ENCODE measurements around the gene VDR.
A peak's percentile ranks its signal among the peaks of the same experiment; 100 is the strongest.

Gene VDR

DNA sequence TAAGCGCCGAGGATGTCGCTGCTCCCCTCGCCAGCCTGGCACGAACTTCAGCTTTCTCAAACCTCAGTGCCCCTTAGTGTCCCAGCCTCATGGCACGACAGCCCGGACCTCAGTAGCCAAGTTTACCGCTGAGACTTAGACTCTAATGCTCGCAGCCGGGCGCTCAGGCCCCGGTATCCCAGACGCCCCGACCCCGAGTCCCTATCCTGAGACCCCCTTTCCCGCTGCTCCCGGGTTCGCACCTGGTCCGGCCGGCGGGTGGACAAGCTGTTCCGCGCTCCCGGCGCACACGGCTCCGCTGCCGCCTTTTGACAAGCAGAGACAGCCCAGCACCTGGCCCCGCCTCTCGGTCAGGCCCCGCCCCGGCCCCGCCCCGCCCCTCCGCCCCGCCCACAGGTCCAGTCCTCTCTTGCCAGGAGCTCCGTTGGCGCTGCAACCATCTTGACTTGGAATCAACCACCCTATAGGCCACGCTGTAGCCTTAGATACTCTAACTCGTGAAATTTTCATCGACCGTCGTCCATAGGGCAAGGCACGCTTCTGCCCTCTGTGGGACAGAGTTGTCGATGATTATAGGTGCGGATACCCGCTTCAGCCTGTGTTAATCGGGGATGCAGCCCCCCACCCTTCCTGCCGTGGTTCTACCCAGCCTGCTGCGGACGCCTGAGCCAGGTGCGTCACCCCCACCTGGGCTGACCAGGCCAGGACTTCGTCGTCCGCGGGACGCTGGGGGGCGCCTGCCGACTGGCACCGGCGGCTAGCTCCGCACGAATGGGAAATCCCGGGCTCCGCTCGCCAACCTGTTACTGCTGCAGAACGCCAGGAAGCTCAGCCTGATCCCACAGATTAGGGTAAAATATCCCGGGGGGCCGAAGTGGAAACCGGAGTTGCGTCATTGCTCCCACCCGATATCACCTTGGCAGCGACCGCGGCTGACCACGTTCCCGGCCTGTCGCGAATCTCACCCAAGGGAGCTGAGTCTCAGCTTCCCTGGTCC lies at the start of gene VDR:
VDR (minus strand) TSS at position 282 of the 997 bp plus-strand sequence. CDS start 25,881 bp downstream, outside the sequence.
- DNase-seq: peak; percentile 73

GRCh38 chr12:47954058-47954457 lies 49.3 kb upstream of the VDR start:
- no peak for DNase-seq

- DNase-seq: no peak
Observed at GRCh38 chr12:47950856-47951468, 46.2 kb upstream of the VDR start.

GRCh38 chr12:47949441-47950341 lies 44.9 kb upstream of the VDR start:
- peak; percentile 43 for DNase-seq

DNA sequence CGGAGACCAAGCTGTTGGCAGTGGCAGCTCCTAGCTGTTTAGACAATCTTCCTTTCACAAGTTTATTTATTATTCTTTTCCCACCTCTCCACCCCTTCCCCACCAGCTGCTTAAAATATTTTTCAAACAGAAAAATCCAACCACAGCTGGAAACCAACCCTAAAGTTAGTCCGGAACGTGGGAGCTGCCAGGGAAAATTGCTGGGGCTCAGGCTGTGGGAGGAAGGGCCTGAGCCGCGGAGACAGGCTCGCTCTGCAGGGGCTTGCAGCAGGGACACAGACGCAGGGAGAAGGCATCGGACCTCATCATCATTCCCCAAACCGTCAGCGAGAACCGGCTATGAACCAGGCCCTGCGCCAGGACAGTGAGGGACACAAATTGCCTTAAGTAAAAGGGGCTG lies 42.5 kb upstream of the VDR start:
- no peak for DNase-seq

DNA sequence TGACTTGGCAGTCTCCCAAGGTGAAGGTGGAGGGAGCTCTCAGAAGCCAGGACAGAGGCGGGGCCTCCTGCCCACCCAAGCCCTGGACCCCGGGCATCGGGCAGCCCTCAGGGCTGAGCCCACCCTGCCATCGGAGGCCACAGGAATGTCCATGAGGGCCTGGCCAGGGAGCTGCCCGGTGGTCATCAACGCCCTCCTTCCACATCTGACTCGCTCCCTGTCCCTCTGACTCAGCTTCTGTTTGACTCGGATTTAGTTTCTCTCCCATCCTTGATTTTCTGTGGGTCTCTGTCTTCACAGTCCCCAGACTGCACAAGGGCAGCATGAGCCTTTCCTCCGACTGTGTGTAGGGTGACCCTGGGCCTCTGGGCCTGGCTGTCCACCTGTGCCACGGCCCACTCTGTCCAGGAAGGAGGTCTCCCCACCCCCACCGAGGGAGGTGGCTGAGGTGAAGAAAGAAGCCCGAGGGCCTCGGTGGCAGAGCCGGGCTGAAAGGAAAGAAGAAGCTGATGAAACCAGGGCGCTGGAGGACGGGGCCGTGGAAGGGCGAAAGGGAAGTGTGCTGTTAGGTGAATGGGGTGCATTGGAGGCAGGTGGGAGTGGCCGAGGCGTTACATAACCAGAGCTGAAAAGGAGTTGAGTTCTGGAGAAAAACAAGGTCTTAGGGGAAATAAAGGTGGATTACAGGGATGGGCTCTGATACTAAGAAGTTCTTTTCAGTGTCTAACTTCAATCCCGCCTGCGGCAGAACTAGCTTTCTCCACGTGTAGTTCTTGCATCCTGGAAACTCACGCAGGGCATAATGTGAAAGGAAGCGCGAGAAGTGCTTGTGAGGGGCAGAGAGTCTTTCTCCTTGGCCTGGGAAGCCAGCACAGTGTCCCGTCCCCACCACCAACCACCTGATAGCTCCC lies 41.9 kb upstream of the VDR start:
- DNase-seq: no peak

DNA sequence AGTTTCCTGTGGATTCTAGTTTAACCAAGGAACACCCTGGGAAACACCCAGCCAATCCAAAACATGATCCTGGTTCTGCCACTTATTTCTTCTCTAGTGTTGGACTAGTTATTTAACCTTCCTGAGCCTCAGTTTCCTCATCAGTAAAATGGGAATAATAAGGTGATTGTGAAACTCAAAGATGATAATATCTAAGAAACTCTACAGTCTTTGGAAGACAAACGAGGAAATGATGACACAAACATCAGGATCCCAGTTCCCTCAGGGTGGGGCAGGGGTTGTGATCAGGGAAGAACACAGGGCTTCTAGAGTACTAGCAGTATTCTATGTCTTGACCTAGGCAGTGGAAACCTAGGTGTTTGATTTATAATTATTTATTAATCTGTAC lies 40.5 kb upstream of the VDR start:
- DNase-seq: no peak

DNA sequence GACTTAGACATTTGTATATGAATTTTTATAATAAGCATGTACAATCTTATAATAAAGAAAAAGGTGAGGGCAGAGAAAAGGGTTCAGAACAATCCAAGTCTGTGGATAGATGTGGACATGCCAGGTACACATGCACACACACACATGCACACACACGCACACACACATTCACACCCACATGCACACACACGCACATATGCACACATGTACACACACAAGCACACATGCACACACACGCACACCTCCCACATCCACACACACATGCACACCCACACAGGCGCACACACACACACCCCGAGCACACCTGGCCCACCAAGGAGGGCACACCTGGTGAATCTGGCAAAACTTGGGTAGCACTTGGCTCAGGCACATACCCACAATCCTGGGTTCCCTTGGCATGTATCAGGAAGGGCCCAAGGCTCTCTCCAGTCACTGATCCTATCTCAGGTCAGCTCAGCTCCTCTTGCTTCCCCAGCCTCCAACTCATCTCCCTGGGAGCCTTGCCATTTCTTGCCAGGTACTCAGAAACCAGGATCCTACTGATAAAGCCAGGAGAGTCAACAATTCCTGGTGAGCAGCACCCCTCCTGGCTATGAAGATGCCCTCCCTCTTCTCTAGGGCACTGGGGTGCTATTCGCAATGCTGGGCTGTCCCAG lies 40.0 kb upstream of the VDR start:
- DNase-seq: no peak

GRCh38 chr12:47943623-47944340 lies 39.0 kb upstream of the VDR start:
- DNase-seq: no peak

- no peak for DNase-seq
Observed at GRCh38 chr12:47942614-47943225, 37.9 kb upstream of the VDR start.

DNA sequence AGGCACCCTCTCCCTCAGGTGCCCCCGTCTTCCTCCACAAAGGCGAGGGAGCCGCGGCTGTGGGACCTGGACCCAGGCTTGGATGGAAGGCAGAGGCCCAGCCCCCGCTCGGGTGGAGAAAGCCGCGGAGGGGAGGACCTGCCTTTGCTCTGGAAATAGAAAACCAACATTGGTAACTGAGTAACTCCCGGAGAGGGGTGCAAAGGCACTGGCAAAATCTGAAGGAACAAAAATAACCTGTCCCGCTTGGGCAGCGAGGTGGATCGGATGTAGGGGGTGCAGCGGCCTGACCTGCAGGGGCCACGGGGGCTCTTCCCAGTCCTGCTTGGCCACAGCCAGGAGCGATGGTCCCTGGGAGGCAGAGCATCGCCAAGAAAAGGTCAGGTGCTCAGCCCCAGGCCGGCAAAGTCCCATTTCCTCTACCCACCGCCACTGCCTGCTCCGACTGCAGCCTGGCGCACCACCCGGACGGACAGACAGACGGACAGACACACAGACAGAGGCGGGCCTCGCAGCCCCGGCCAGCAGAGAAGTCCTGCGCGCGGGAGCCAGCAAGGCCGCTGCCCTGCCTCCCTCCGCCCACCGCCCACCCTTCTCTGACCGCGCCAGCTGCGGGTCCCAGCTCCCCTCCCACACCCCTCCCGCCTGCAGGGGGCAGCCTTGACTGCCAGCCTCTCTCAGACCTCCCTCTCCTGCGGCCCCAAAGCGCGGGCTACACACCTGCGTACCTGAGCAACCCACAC lies 37.2 kb upstream of the VDR start:
- peak; percentile 39 for DNase-seq

GRCh38 chr12:47941475-47941780 lies 36.6 kb upstream of the VDR start:
- no peak for DNase-seq

GRCh38 chr12:47940773-47941474 lies 36.1 kb upstream of the VDR start:
- DNase-seq: no peak

GRCh38 chr12:47939009-47939601 lies 34.3 kb upstream of the VDR start:
- DNase-seq: no peak

- DNase-seq: no peak
Observed at GRCh38 chr12:47938594-47938993, 33.8 kb upstream of the VDR start.

GRCh38 chr12:47938093-47938492 lies 33.3 kb upstream of the VDR start:
- no peak for DNase-seq

DNA sequence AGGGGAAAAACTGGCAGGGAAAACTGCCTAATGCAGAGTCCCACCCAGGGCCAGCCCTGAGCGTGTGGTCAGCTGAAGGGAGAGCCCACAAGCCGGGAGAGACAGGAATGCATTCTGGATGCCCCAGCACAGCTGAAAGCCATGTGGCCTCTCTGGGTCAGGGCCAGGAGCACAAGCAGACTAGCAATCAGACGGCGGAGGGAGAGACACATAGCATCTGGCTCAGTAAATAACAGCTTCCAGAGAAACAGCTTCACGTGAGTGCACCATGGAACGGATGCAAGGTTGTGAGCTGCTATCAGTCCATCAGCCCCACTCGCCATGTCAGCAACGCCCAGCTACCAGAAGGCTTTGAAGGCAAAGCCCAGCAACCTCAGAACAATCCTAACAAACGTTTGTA lies 30.4 kb upstream of the VDR start:
- no peak for DNase-seq

DNA sequence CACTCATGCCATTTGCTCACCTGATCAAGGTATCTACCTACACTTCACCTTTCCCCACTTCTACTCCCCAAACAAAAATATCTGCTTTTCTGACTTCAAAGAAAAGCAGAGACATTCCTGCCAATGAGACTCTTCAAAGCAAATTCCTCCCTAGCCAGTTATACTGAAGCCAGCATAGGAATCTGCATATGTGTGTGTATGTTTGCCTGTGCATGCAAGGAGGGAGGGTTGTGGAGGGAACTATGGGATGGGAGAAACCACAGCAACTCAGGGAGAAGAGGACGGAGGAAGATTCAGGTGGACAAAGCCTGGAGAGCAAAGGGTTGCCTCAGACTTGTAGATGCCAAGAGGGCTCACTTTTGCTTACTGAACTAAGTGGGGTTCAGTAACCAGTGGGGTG lies 26.4 kb upstream of the VDR start:
- no peak for DNase-seq

- DNase-seq: no peak
Observed at GRCh38 chr12:47930634-47931033, 25.8 kb upstream of the VDR start.
